GM21576 (cell line): ENCODE data around the gene EYA2.
"Not testable (repeated sequence)": the region's sequence is repeated elsewhere in the genome, so short reads cannot be mapped to it uniquely, and the experiment has no call there.

ENCODE experiments used
- ATAC-seq: cut with Tn5 transposase; IDR thresholded peaks from one replicate; pipeline ENCODE4 v1.9.1; 2021; ENCODE audit warnings: mild to moderate bottlenecking, moderate library complexity; ENCODE audit not compliant: unreplicated experiment

EYA2 gene, protein sequence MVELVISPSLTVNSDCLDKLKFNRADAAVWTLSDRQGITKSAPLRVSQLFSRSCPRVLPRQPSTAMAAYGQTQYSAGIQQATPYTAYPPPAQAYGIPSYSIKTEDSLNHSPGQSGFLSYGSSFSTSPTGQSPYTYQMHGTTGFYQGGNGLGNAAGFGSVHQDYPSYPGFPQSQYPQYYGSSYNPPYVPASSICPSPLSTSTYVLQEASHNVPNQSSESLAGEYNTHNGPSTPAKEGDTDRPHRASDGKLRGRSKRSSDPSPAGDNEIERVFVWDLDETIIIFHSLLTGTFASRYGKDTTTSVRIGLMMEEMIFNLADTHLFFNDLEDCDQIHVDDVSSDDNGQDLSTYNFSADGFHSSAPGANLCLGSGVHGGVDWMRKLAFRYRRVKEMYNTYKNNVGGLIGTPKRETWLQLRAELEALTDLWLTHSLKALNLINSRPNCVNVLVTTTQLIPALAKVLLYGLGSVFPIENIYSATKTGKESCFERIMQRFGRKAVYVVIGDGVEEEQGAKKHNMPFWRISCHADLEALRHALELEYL

DNA sequence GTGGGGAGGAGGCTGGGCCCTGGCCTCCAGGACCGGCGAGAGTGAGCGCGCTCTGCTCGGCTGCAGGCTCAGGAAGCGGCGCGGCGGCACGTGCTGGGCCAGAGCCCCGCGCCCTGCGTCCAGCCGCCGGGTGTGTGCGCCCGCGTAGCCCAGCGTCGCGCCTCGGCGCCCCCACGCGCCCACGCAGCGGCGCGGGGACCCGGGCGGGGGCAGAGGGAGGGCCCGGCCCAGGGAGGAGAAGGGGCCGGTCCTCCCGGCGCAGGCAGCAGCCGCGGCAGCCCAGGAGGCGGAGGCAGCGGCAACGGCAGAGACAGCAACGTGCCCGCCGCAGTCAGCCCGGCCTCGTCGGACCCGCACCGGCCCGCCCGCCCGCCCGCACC is at the start of gene EYA2:
Gene EYA2, plus strand, starts transcription at position 265 of the 380 bp plus-strand sequence. CDS start 95,168 bp downstream, outside the sequence.
- no peak for ATAC-seq

DNA sequence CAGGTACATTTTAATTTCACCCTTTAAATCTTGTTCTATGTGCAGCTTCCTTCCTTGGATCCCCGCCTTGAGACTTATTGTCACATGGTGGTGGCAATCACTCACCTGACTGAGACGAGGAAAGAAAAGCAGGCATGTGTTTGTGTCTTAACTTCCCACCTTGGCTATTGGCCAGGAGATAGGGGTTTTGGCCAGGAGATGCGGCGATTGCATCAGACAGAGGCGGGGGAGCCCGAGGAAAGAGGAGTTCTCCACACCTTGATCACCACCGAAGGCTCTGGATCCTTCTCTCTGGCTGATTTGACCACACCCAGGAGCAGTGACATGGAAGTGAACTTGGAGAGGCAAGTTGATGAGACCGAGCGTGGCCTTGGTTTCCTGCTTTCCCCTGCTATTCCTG is 49.7 kb upstream of the EYA2 start:
- ATAC-seq, result no peak

DNA sequence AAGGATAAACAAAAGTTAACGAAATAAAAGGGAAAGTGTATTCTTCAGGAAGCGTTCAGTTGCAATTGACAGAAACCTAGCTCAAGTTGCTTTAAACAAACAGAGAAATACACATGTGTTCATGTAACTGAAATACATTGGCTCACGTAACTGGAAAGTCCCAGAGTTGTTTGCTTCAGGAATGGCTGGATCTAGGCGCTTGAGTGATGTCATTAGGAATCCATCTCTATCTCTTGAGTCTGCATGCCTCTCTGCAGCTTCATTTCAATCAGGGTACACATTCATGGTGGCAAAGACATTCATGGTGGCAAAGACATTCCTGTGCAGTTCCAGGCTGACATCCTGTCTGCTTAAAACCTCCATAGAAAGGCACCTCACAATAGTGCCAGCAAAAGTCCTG is 45.4 kb upstream of the EYA2 start:
- no peak for ATAC-seq

- ATAC-seq, result no peak
These were observed 44.9 kb upstream of the EYA2 start for GRCh38 chr20:46849751-46850150.

GRCh38 chr20:46850416-46850815 is 44.2 kb upstream of the EYA2 start:
- ATAC-seq, result no peak

DNA sequence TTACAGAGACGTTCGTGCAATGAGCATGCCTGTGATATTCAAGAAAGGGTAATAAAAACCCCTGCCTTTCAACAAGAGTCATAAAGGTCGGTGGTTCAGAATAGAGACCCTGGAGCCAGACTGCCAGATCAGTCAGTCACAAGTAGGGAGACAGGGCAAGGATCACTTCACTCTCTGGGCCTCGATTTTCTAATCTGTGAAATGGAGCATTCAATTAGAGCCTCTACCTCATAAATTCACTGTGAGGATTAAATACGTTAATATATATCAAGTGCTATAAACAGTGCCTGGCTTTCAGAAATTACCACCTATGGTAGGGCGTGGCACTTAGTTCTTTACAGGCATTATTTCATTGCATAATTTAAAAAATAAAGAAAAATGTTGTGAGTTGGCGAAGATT is 43.7 kb upstream of the EYA2 start:
- ATAC-seq, result no peak

DNA sequence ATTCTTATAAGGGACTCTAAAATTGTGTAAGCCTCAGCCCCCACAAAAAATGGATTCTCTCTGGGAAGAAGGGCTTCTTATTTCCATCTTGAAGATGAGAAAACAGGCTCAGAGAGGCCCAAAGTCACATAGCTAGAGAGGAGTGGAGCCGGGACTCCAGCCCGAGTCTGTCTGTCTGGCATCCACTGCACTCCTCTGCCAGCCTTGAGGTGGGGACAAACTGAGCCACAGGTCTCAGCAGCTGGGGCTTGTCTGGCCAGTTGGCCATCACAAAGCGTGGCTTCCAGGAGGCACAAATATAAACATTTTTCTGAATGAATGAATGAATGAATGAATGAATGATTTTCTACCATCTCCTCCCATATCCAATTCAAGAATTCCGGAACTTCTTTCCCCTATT is 42.9 kb upstream of the EYA2 start:
- ATAC-seq, result no peak

DNA sequence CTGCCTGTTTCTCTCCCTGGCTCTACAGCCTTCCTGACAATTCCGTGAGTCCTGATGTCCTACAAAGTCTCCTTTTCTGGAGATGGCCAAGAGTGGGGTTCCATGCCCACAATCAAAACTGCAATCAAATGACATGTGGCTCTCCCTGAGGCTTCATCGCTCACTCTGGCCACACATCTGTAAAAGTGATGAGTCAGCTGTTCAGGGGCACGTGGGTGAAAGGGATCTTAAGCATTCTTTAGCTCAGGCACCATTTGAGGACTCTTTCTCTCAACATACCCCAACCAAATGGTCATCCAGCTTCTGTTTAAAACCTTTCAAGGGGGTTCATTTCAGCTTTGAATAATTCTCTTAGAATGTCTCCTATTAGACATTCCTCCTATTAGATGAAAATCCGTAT is 42.3 kb upstream of the EYA2 start:
- no peak for ATAC-seq

DNA sequence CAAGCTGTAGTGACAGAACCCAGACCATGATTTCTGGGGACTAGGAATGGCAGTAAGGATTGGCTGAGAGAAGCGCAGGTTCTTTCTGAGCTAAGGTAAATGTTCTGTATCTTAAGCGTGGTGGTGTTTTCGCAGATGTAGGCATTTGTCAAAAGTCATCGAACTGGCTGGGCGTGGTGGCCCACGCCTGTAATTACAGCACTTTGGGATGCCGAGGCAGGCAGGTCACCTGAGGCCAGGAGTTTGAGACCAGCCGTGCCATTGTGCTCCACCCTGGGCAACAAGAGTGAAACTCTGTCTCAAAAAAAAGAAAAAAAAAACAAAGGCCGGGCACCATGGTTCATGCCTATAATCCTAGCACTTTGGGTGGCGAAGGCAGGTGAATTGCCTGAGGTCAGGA is 40.7 kb upstream of the EYA2 start:
- no peak for ATAC-seq

DNA sequence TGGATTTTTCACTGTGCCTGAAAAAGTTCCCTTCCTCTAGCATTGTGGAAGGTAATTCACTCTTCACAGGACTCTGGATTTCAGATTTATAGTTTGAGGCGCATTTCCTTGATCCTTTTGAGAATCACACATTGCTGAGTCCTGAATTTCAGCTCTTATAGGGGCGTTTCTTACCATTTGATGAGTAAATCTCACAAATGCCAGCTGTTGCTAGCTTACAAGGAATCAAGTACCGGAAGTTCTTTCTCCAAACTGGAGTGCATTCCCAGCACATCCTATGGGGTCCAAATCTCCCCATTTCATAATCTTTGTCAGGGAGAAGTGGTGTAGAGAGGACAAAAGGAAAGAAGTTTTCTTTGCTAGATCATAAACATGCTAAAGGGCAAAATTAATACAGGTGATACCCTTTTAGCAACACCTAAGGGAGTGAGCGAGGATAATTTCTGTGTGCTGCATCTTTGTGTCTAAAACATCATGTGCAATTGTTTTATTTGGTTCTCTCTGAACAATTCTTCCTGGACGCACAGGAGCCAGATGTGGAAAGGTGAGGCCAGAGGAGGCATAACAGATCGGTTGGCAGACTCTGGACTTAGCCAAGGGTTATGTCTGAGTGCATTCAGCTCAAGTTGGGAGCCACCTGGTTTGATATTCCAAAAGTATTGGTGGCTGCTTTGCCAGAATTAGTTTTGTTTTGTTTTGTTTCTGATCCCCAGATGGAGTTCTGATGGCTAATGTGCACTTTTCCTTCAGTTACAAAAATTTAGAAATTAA is 37.4 kb upstream of the EYA2 start:
- no peak for ATAC-seq

GRCh38 chr20:46865824-46866223 is 28.8 kb upstream of the EYA2 start:
- no peak for ATAC-seq

DNA sequence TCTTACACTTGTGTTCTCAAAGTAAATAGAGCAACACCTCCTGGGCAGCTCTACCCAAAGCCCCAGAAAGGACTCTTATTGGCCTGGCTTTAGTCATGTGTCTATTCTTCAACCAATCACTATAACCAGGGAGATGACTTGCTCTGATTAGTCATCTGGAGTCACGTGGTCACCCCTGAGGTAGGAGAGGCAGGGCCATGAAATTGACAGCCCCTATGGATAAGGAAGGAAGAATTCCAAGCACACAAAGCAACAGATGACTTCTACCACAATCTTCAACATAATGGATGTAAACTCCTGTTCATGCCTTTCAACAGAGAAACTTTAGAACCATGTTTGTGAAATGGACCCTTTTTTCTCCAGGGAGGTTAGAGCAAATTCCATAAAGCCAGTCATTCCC is 24.6 kb upstream of the EYA2 start:
- no peak for ATAC-seq

DNA sequence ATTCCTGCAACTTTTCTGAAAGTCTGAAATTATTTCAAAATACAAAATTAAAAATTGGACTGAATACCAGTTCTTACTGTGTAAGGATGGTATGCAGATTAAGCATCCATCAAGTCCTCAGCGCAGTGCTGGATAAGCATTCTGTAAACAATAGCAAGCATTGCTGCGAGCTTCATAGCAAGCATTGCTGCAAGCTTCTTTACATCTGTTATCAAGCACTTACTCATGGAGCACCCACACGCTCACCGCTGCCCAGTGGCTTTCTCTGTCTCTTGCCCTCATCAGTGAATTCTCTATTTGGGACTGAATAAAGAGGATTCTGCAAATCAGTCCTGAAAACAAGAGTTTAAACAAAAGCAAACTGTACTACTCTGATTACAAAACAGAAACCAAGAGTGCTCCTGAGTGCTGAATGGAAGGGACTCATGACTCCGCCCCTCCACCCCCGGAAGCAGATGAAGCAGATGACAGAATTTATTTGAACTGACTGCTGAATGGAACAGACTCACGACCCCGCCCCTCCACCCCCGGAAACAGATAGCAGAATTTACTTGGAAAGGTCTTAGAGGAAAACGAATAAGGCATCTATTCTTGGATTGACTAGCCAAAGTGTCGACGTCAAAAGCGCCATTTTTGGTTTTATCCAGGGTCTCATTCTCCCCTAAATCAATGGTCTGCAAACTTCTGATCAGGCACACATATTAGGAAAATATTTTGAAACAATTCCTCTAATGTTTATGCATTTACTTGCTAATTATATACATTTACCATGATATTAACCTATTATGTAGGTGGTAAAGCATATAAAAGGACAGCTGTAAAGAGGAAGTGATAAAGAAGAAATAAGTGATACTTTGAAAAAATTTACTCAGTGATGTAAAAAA is 22.1 kb upstream of the EYA2 start:
- ATAC-seq, result no peak

DNA sequence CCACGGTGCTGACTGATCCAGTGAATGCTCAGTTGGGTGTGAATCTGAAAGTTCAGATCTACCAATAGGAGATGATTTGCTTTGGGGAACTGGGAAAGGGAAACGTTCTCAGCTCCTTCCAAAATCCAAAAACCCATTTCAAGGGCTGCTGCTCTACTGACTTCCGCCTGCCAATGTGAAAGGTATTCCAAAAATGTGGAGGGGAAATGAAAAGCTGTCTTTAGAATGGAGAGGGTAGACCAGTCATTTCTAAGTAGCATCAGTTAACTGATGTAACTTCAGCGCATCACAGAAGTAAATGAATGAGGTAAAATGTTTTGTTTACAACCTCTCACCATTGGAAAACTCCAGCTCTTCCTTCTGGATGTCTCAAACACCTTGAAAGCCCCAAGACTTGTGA is 19.6 kb upstream of the EYA2 start:
- ATAC-seq, result no peak

GRCh38 chr20:46879386-46879785 is 15.3 kb upstream of the EYA2 start:
- ATAC-seq, result no peak

DNA sequence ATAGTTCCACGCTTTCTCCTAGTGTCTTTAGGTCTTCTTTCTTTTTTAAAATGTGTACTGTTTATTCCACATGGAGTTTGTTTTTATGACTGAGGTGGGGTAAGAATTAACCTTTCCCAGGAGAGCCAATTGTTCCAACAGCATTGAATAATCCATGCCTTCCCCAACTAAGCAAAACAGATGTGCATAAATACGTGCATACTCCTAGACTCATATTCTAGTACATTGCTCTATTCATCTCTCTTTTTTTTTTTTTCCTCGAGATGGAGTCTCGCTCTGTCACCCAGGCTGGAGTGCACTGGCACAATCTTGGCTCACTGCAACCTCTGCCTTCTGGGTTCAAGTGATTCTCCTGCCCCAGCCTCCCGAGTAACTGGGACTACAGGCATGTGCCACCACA is 14.7 kb upstream of the EYA2 start:
- not testable (repeated sequence) for ATAC-seq

DNA sequence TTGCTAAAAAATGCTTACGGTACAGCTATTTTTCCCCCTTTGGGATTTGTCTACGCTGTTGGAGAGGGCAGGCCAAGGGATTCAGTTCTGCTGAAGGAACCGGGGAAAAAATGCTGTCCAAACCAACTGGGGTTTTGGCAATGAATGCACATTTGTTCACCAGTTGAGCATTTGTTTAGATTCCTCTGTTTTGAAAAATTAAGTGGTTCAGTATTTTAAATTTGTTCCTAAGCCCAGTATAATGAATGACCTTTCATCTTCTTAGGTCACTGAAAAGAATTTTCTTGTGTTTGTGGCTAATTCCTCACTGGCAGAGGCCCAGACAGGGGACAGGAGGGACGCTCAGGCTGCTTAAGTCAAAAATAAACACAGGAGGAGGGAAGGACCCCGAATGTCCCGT is 10.8 kb upstream of the EYA2 start:
- no peak for ATAC-seq

DNA sequence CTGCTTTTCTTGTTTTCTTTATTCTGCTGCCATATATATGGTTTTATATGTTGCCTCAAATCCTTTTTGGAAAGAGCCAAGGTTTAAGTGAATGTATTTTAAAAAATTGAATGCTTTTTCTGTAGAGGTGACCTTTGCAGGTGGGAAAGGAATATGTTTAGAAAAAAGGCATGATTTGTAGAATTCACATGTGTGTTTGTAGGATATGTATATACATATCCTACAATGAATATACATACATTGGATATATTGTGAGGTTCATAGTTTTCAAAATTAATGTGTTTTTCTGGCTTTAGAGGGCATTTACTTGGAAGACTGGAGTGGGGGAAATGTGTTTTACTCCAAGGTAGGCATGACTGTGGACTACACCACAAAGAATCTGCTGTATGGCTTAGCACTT is 4.0 kb upstream of the EYA2 start:
- no peak for ATAC-seq

GRCh38 chr20:46893051-46893450 is 1.6 kb upstream of the EYA2 start:
- no peak for ATAC-seq

DNA sequence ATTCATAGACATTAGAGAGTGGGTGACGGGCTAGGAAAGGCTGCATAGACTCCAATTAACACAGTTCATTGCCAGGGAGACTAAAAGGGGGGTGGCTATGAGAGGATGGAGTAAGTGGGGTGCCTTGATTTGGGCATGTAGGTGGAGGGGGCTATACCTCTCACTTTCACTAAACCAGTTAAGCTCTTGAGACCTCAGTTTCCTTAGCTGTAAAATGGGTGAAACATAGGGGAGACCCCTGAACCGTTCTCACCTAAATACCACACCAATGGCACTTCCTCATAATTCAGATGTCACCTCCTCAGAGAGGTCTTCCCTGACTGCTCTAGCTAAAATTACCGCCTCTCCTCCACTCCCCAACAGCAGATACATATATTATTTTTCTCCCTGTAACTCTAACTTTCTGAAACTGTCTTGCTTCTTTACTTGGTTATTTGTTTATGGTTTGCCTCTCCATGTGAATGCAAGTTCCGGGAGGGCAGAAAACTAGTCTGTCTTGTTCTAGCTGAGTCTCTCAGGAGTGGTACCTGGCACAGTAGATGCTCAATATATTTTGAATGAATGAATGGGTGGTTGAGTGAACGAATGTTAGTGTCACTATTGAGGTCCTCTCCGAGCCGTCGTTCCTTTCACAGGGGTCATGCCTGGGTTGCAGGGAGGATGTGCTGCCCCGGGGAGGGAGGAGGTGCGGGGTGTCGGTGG is 615 bp upstream of the EYA2 start:
- no peak for ATAC-seq
